Endothelial cell of umbilical vein (primary cell): ENCODE data around the gene RAMP3. TPM values are rescaled to one million over a fixed set of nuclear protein-coding genes. Genes with fewer than 3 reads are reported as not detected.

Experiments used
- BruUV-seq: library from RNA; stranded (reverse); fragments of 400-500 nt; replicated peaks from 2 replicates; lab custom pipeline; 2021; lab: Mats Ljungman, UMichigan
- CTCF ChIA-PET: fragments of 300-600, 350-600 bp; sonication (Branson Sonifier 250); formaldehyde crosslinking; loops from one replicate; lab custom pipeline; 2021; ENCODE audit warnings: antibody characterized with exemption, inconsistent platforms; lab: Charles Lee
- POLR2A ChIA-PET: fragments of 300-600, 350-600 bp; sonication (Branson Sonifier 250); formaldehyde crosslinking; loops from one replicate; lab custom pipeline; 2021; ENCODE audit warnings: antibody characterized with exemption, inconsistent platforms; lab: Charles Lee
- DNase-seq: peaks from one replicate; pipeline ENCODE4 v3.0.0-alpha.2; 2011; ENCODE audit warnings: low read depth, low spot score
- FAIRE-seq: peaks from 2 replicates; lab custom pipeline; 2011; peaks lifted over from hg19 to GRCh38; lab: Jason Lieb, UNC
- H2AFZ ChIP-seq: 2 replicates; pipeline ENCODE4 v1.6.0; 2012; ENCODE audit warnings: low read depth, low read length, control low read depth, inconsistent platforms
- H3K27ac ChIP-seq: 2 replicates; pipeline ENCODE4 v1.5.1; 2011; ENCODE audit warnings: low read depth, mild to moderate bottlenecking, control low read depth, low read length, moderate library complexity; ENCODE audit not compliant: insufficient read depth
- H3K27me3 ChIP-seq, 2 experiments: 2 replicates each; pipeline versions ENCODE4 v1.6.0 to v1.6.1; 2011; ENCODE audit warnings: low read length in 2 of 2, mixed read lengths in 1 of 2; ENCODE audit not compliant: control insufficient read depth in 2 of 2, insufficient read depth in 2 of 2
- H3K36me3 ChIP-seq, 2 experiments: 2 replicates in 1 of 2; 3 replicates in 1 of 2; pipeline ENCODE4 v1.5.1; 2011; ENCODE audit warnings: low read length in 2 of 2, mild to moderate bottlenecking in 1 of 2, moderate library complexity in 1 of 2; ENCODE audit not compliant: control insufficient read depth in 2 of 2, insufficient read depth in 2 of 2; ENCODE audit errors: extremely low read depth in 1 of 2
- H3K4me1 ChIP-seq: 3 replicates; pipeline ENCODE4 v1.5.1; 2011; ENCODE audit warnings: mild to moderate bottlenecking, low read length; ENCODE audit not compliant: control insufficient read depth, insufficient read depth; ENCODE audit errors: extremely low read depth
- H3K4me2 ChIP-seq: 2 replicates; pipeline ENCODE4 v1.6.1; 2011; ENCODE audit warnings: low read length, control low read depth, mixed read lengths; ENCODE audit not compliant: insufficient read depth
- H3K4me3 ChIP-seq, 3 experiments: fragments of 200-600 bp in 1 of 3; sonication (generic), shearing (Covaris generic) in 1 of 3; replicated peaks in 1 of 3; 2 replicates each; pipeline ENCODE4 v1.5.1; 2011 to 2016; ENCODE audit warnings: control low read depth in 3 of 3, low read length in 3 of 3, mild to moderate bottlenecking in 2 of 3, inconsistent platforms in 1 of 3, low read depth in 1 of 3, moderate library complexity in 1 of 3; ENCODE audit not compliant: insufficient read depth in 1 of 3
- H3K79me2 ChIP-seq: 2 replicates; pipeline ENCODE4 v1.6.0; 2012; ENCODE audit warnings: low read length, inconsistent platforms; ENCODE audit not compliant: control insufficient read depth, insufficient read depth
- H3K9ac ChIP-seq: replicated peaks from 2 replicates; pipeline ENCODE3; 2011; ENCODE audit warnings: low read length, control low read depth; ENCODE audit not compliant: insufficient read depth; ENCODE audit errors: extremely low read depth
- H3K9me1 ChIP-seq: replicated peaks from 3 replicates; pipeline ENCODE4 v1.6.0; 2011; ENCODE audit warnings: mild to moderate bottlenecking, low read length; ENCODE audit not compliant: control insufficient read depth, insufficient read depth; ENCODE audit errors: extremely low read depth
- H3K9me3 ChIP-seq: replicated peaks from 2 replicates; pipeline ENCODE4 v1.5.1; 2012; ENCODE audit warnings: low read length, inconsistent platforms; ENCODE audit not compliant: control insufficient read depth, insufficient read depth
- H4K20me1 ChIP-seq: replicated peaks from 2 replicates; pipeline ENCODE3; 2011; ENCODE audit warnings: mild to moderate bottlenecking, low read length; ENCODE audit not compliant: control insufficient read depth, insufficient read depth; ENCODE audit errors: extremely low read depth
- CTCF ChIP-seq, 2 donors: IDR thresholded peaks; 1 replicate in 1 of 2; 2 replicates in 1 of 2; pipeline ENCODE4 v1.5.1; 2011; ENCODE audit warnings: low read length in 2 of 2, mild to moderate bottlenecking in 2 of 2, moderate library complexity in 2 of 2, control low read depth in 1 of 2, inconsistent platforms in 1 of 2, low read depth in 1 of 2; ENCODE audit not compliant: insufficient read depth in 1 of 2; ENCODE audit errors: extremely low read depth in 1 of 2
- EZH2 ChIP-seq: IDR thresholded peaks from 2 replicates; pipeline ENCODE4 v1.6.1; 2012; ENCODE audit warnings: borderline replicate concordance, low read depth, mild to moderate bottlenecking, moderate library complexity, low read length, inconsistent platforms; ENCODE audit not compliant: severe bottlenecking
- FOS ChIP-seq: IDR thresholded peaks from 2 replicates; pipeline ENCODE4 v1.6.1; 2011; ENCODE audit warnings: mild to moderate bottlenecking, low read length, moderate library complexity, borderline replicate concordance; ENCODE audit not compliant: insufficient read depth
- GATA2 ChIP-seq: IDR thresholded peaks from 2 replicates; pipeline ENCODE4 v1.7.0; 2011; ENCODE audit warnings: low read depth, mild to moderate bottlenecking, moderate library complexity, mixed read lengths, low read length; ENCODE audit not compliant: insufficient read length, insufficient read depth
- JUN ChIP-seq: IDR thresholded peaks from 2 replicates; pipeline ENCODE4 v1.6.1; 2011; ENCODE audit warnings: borderline replicate concordance, low read depth; ENCODE audit not compliant: insufficient read length, insufficient read depth
- MYC ChIP-seq: IDR thresholded peaks from one replicate; pipeline ENCODE4 v1.6.1; 2011; ENCODE audit warnings: mild to moderate bottlenecking, low read depth, low read length
- POLR2A ChIP-seq: IDR thresholded peaks from 2 replicates; pipeline ENCODE4 v1.6.1; 2012; ENCODE audit warnings: low read depth, mild to moderate bottlenecking, control low read depth, low read length
- POLR2AphosphoS5 ChIP-seq: IDR thresholded peaks from 2 replicates; pipeline ENCODE4 v1.6.1; 2012; ENCODE audit warnings: low read depth, mild to moderate bottlenecking, control low read depth, low read length, moderate library complexity; ENCODE audit not compliant: insufficient read depth
- dilution Hi-C: fragments of 300-500 bp; cut with MboI; formaldehyde crosslinking; loops from one replicate; pipeline ENCODE4 v1.15.0; 2019; ENCODE audit warnings: low sequenced_read_pairs; ENCODE audit not compliant: extremely low pct_ligation_motif_present
- intact Hi-C: fragments of 100-400 bp; cut with micrococcal nuclease; formaldehyde crosslinking; loops from one replicate; pipeline ENCODE4 v1.10.0; 2022
- polyA plus RNA-seq, 4 experiments: library from polyadenylated mRNA; depleted of rRNA in 3 of 4; stranded (reverse) in 3 of 4; unstranded in 1 of 4; fragments of >200 nt; gene quantifications; 2 replicates each; pipeline versions ENCODE4 v1.2.1 to v1.2.3, GENCODE V29; 2011 to 2012; ENCODE audit warnings: missing spikeins in 1 of 4
- total RNA-seq: library from RNA; stranded (reverse); gene quantifications from 2 replicates; pipeline ENCODE4 v1.2.3, GENCODE V29; 2021
- TF ChIP-seq, protein P1 (sequence below): IDR thresholded peaks from 2 replicates; pipeline ENCODE4 v1.6.1; 2011; ENCODE audit not compliant: insufficient read depth, insufficient read length

Gene RAMP3
- total and polyA plus RNA-seq, 2 donors (not counting 3 experiments of a cell fraction or from before 2014, with no cell fraction given): not detected

DNA sequence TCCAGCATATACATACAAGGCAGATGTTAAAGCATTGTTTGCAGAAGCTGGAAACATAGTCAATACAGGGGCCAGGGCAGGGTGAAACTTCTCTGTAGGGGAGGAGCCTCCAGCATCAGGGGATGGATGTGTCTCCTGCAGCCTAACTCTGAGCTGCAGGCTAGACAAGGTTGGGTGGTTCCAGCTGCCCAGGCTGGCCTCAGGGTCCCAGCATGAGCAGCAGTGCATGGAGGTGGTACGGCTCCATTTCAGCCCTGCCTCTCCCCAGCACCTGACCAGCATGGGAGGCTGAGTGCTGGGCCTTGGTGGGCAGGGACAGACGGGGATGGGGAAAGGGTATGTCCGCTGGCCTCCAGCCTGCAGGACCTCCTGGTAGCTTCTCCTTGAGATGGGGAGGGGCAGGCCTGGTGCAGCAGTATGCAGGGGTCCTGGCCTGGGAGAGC is 38.7 kb upstream of the RAMP3 start:
- FAIRE-seq: no peak
- intact Hi-C loops: no loop called here
- DNase-seq: no peak

More for the DNA sequence above, 38.7 kb upstream of the RAMP3 start:
- Histone ChIP-seq H3K9ac (no peak overlapping the region), H3K79me2 (no peaks in the 10 kb centered on the region), H3K9me1 (no peaks in the 10 kb centered on the region), H3K9me3 (no peaks in the 10 kb centered on the region), H3K36me3 (no peaks in the 10 kb centered on the region), H2AFZ (no peak overlapping the region), H3K27me3 (peaks cover 19 to 20% of the 10 kb centered on the region in 2 experiments), H4K20me1 (no peaks in the 10 kb centered on the region), H3K27ac (no peak overlapping the region), H3K4me2 (no peak overlapping the region), H3K4me1 (no peaks in the 10 kb centered on the region), H3K4me3 (no peak overlapping the region)
- POLR2A ChIA-PET: no interaction called here
- CTCF ChIA-PET: interaction anchor here (1.2 to 1.4 kb wide), 2 partner anchors 17 to 145 kb away, joined by 5 to 6 read pairs; no protein-coding TSS in a partner anchor
- dilution Hi-C loops: no loop called here
- BruUV-seq: no TSS peak
- no peak for TF ChIP-seq MYC
- no peak for TF ChIP-seq GATA2
- no peak for TF ChIP-seq EZH2
- TF ChIP-seq, protein P1, sequence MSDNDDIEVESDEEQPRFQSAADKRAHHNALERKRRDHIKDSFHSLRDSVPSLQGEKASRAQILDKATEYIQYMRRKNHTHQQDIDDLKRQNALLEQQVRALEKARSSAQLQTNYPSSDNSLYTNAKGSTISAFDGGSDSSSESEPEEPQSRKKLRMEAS: no peak
- no peak for TF ChIP-seq FOS
- TF ChIP-seq CTCF (IDR thresholded peaks at IDR 0.05; ENCODE audit: extremely low read depth in 1 of 2, insufficient read depth in 1 of 2, low read depth in 1 of 2, low read length in 2 of 2): no peak
- TF ChIP-seq JUN: no peak
- no peak for TF ChIP-seq POLR2AphosphoS5
- TF ChIP-seq POLR2A: no peak
